ENCODE data around the gene PIGQ. TPM values are rescaled to one million over a fixed set of nuclear protein-coding genes. Genes with fewer than 3 reads are reported as not detected.

The PIGQ gene
- total RNA-seq, 2 donors from 2014 or later, result 20.8 to 21.0 TPM

DNA sequence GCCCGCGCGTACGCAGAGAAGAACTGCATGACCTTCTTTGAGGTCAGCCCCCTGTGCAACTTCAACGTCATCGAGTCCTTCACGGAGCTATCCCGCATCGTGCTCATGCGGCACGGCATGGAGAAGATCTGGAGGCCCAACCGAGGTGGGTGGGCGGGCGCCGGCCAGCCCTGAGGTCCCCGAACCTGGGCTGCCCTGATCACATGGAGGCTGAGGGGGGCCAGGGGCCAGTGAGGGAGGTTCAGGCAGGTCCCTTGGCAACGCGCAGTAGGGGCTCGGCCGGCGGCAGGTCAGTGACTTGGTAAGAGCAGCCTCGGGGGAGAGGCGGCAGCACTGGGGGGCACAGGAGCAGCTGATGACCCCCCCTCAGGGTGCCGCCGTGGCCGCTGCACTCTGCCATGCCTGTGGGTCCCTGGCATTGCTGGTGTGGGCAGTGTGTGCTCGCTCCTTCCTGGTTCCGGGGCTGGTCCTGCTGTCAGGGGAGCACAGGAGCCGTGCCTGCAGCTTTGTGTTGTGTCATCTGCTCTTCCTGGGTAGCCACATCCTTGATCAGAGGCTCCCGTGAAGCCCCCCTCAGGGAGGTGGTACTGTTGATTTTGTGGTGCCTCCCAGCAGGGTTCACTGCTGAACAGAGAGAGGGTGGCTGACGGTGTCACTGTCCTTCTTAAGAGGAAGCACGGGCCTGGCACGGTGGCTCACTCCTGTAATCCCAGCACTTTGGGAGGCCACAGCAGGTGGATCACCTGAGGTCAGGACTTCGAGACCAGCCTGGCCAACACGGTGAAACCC, 56.4 kb downstream of the PIGQ start:
- TF ChIP-seq, protein P1, sequence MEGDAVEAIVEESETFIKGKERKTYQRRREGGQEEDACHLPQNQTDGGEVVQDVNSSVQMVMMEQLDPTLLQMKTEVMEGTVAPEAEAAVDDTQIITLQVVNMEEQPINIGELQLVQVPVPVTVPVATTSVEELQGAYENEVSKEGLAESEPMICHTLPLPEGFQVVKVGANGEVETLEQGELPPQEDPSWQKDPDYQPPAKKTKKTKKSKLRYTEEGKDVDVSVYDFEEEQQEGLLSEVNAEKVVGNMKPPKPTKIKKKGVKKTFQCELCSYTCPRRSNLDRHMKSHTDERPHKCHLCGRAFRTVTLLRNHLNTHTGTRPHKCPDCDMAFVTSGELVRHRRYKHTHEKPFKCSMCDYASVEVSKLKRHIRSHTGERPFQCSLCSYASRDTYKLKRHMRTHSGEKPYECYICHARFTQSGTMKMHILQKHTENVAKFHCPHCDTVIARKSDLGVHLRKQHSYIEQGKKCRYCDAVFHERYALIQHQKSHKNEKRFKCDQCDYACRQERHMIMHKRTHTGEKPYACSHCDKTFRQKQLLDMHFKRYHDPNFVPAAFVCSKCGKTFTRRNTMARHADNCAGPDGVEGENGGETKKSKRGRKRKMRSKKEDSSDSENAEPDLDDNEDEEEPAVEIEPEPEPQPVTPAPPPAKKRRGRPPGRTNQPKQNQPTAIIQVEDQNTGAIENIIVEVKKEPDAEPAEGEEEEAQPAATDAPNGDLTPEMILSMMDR (IDR thresholded peaks at IDR 0.05), result no peak
- Histone ChIP-seq H3K4me1 (peaks cover 0 to 32% of the 10 kb centered on the region in 2 donors), H3K4me3 (no peak overlapping the region), H3K27ac (no peak overlapping the region), H3K27me3 (no peaks in the 10 kb centered on the region), H3K36me3 (peaks cover 5% of the 10 kb centered on the region), H3K9me3 (no peaks in the 10 kb centered on the region)
- no peak for DNase-seq (ENCODE audit: low spot score)

DNA sequence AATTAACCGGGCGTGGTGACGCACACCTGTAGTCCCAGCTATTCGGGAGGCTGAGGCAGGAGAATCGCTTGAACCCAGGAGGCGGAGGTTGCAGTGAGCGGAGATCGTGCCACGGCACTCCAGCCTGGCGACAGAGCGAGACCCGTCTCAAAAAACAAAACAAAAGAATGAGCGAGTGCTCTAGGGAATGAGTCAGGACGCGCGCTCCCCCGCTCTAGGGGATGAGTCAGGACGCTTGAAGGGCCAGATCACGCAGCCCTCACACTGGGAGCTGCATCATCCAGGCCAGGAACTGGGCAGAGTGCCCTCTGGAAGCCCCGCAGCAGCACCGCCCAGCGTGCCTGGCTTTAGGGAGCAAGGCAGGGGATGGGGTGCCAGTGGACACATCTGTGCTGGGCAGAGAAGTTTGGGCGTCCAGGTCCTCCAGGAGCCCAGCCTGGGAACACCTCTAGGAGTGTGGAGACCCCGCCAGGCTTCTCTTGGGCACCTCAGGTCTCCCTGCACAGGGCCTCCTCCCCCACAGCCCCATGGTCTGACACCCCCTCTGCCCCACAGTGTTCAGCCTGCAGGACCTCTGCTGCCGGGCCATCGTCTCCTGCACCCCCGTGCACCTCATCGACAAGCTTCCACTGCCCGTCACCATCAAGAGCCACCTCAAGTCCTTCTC, 57.2 kb downstream of the PIGQ start:
- Histone ChIP-seq H3K27me3 (no peaks in the 10 kb centered on the region), H3K27ac (no peak overlapping the region), H3K9me3 (no peaks in the 10 kb centered on the region), H3K4me1 (peaks cover 0 to 35% of the 10 kb centered on the region in 2 donors), H3K4me3 (no peak overlapping the region), H3K36me3 (peaks cover 5% of the 10 kb centered on the region)
- no peak for DNase-seq (ENCODE audit: low spot score)
- TF ChIP-seq, protein P1 (IDR thresholded peaks at IDR 0.05), result no peak

DNA sequence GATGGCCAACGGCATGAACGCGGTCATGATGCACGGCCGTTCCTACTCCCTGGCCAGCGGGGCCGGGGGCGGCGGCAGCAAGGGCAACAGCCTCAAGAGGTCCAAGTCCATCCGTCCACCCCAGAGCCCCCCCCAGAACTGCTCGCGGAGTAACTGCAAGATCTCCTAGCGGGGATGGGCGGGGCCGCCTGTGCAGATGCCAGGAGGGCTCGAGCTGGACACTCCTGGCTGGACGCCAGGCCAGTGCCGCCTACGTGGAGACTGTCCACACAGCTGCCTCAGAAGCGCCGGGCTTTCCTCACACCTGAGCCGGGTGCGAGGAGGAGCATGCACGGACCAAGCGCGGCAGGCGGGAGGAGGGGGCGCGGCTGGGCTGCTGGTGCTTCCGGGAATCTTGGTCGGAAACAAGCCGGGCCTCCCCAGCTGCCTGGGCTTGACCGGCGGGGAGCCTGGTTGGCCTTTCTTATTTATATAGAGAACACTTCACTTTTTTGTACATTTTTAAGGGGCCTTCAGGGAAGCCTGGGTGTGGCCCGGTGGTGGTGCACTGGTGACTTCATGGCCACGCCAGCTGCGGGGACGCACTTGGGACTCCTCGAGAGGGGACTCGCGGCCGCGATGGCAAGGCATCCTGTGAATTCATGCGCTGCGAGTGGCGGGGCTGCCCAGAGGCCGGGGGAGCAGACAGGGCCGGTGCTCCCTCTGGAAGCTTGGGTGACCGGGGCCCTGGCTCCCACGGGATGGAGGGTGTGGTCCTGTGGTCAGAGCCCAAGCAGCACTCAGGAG, 57.9 kb downstream of the PIGQ start:
- Histone ChIP-seq H3K4me3 (no peak overlapping the region), H3K27ac (no peak overlapping the region), H3K4me1 (peaks cover 0 to 35% of the 10 kb centered on the region in 2 donors), H3K27me3 (no peaks in the 10 kb centered on the region), H3K36me3 (peaks cover 5% of the 10 kb centered on the region), H3K9me3 (no peaks in the 10 kb centered on the region)
- DNase-seq (ENCODE audit: low spot score), result no peak
- TF ChIP-seq, protein P1 (IDR thresholded peaks at IDR 0.05), result no peak

DNA sequence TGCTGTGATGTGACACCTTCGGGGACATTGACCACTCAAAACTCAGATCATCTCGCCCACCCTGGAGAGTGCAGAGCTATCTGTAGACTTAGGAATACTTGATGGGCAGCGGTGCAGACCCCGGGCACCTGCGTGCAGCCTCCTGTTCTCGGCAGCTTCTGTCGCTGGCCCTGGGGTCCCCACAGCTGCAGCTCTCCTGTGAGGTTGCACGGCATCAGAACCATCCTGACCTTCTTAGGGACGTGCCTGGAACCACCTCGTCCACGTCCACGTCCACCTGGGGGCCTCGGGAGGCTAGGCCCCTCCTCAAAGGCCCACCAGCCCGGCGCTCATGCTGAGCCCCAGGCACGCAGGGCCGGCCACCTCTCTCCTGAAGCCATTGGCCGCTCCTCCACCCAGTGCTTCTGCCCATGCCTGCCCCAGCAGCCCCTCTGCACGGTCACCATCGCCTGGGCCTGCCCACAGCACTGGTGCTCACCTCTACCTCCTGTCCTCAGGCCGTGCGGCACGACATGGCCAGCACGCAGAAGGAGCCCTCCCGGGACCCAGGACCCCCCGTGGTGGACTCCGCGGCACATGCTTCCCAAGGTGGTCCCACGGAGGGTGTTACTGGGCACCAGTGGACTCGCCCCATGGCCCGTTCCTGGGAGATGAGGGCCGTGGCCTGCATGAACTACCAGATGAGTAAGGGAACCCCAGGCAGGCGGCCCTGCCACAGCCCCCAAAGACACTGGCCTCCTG, 58.7 kb downstream of the PIGQ start:
- no peak for DNase-seq (ENCODE audit: low spot score)
- TF ChIP-seq, protein P1 (IDR thresholded peaks at IDR 0.05), result no peak
- H3K27ac ChIP-seq, result no peak overlapping the region

DNA sequence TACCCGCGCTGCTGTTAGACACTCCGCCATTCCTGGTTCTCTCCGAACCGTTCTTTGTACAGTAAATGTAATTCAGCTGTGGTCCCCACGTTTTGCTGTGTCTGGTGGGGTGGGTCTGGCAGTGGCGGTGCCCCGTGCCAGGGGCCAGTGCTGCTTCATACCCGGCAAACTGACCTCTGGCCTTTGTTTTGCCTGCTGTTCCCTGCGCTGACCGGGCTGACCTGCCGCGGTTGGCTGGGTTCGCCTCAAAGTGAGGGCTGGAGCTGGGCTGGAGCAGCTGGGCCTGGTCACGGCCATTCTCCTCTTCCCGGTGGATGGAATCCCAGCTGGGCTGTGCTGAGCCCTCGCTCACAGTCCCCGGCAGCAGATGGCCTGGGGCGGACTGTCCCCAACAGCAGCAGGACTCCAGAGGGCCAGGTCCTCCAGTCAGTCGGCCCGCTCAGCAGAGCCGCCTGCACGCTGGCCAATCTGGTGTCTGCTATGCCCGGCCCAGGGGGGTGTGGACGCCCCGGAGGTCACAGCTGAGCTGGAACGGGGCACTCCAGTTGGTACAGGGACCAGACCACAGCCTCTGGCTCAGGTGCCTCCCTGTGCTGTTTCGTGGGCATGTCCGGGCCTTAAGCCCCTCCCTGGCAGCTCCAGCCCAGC, 59.5 kb downstream of the PIGQ start:
- Histone ChIP-seq H3K36me3 (peaks cover 11% of the 10 kb centered on the region), H3K27me3 (no peaks in the 10 kb centered on the region), H3K4me3 (no peak overlapping the region), H3K27ac (no peak overlapping the region), H3K9me3 (no peaks in the 10 kb centered on the region), H3K4me1 (peaks cover 0 to 35% of the 10 kb centered on the region in 2 donors)
- no peak for DNase-seq (ENCODE audit: low spot score)
- TF ChIP-seq, protein P1 (IDR thresholded peaks at IDR 0.05), result no peak

More for the DNA sequence above, 58.7 kb downstream of the PIGQ start:
- Histone ChIP-seq H3K4me3 (no peak overlapping the region), H3K9me3 (no peaks in the 10 kb centered on the region), H3K4me1 (peaks cover 0 to 35% of the 10 kb centered on the region in 2 donors), H3K36me3 (peaks cover 5% of the 10 kb centered on the region), H3K27me3 (no peaks in the 10 kb centered on the region)

Measured in right atrium auricular region (tissue), 2 donors.